HFFc6 (cell line): Measurements from ENCODE around the gene SERPINA10. TPM values are rescaled to one million over a fixed set of nuclear protein-coding genes. Genes with fewer than 3 reads are reported as not detected.

ENCODE experiments used
- DNase-seq: peaks from one replicate; pipeline ENCODE4 v3.0.0-alpha.2; 2018
- H3K27ac Mint-ChIP-seq: 2 replicates; pipeline ENCODE4 v1.8.0; 2020; ENCODE audit warnings: mild to moderate bottlenecking, mixed read lengths
- H3K27me3 Mint-ChIP-seq: 2 replicates; pipeline ENCODE4 v1.8.0; 2021; ENCODE audit warnings: mild to moderate bottlenecking, moderate library complexity, mixed read lengths; ENCODE audit not compliant: insufficient read depth
- H3K36me3 Mint-ChIP-seq: 2 replicates; pipeline ENCODE4 v1.8.0; 2021; ENCODE audit warnings: low read depth, mixed read lengths
- H3K4me1 Mint-ChIP-seq: 2 replicates; pipeline ENCODE4 v1.8.0; 2020; ENCODE audit warnings: low read depth, mixed read lengths
- H3K4me3 Mint-ChIP-seq: 2 replicates; pipeline ENCODE4 v1.8.0; 2020; ENCODE audit warnings: mild to moderate bottlenecking, moderate library complexity, mixed read lengths
- H3K9me3 Mint-ChIP-seq: 2 replicates; pipeline ENCODE4 v1.8.0; 2020; ENCODE audit warnings: mild to moderate bottlenecking, mixed read lengths
- total RNA-seq, 6 experiments: library from RNA; stranded (reverse); fragmentation: NEBNext Ultra II Directional; extraction: Animal tissue kit (Norgen Biotek cat#: 25700); gene quantifications; 2 replicates in 1 of 6; 3 replicates in 5 of 6; pipeline ENCODE4 v1.2.3, GENCODE V29; 2021
- TF ChIP-seq, protein P1 (sequence below): fragments of 200-600 bp; sonication (generic); IDR thresholded peaks from 2 replicates; pipeline ENCODE4 v1.5.0; 2021; ENCODE audit warnings: antibody characterized with exemption, mild to moderate bottlenecking

SERPINA10 gene
- total RNA-seq, 6 experiments from 2014 or later: not detected

DNA sequence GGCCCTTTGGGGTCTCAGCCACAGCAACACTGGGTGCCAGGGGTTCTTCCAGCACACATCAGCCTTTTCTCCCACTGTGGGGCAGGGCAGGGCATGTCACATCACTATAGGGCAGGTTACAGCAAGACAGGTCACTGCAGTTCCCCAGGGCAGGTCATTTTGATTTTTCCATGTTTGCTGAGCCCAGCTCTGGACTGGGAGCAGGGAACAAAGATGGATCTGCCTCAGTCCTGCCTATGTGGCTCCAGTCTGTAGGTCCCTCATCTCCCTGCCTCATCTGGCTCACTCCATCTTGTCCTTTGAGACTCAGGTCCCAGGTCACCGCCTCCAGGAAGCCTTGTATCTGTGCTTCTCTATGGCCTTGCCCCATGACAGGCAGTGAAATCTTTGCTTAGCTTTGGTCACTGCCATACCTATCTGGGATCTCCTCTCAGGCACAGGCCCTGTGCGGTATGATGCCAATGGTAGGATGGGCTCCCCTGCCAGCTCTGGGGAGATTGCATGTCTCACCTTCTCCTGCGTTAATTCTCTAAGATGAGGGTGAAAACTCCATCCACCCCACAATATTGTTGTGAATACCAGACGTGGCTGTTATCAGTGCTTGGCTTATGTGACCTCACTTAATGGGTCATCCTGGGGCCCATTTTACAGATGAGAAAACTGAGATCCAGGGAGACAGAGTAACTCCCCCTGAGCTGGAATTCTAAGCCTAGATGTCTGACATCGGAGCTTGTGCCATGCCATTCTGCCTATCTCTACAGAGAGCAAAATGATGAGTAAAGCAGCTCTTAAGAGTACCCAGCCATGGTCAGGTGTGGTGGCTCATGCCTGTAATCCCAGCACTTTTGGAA lies 28.6 kb upstream of the SERPINA10 start:
- no peak overlapping the region for H3K27ac Mint-ChIP-seq
- H3K4me1 Mint-ChIP-seq: no peaks in the 10 kb centered on the region
- H3K36me3 Mint-ChIP-seq: no peaks in the 10 kb centered on the region
- TF ChIP-seq, protein P1, sequence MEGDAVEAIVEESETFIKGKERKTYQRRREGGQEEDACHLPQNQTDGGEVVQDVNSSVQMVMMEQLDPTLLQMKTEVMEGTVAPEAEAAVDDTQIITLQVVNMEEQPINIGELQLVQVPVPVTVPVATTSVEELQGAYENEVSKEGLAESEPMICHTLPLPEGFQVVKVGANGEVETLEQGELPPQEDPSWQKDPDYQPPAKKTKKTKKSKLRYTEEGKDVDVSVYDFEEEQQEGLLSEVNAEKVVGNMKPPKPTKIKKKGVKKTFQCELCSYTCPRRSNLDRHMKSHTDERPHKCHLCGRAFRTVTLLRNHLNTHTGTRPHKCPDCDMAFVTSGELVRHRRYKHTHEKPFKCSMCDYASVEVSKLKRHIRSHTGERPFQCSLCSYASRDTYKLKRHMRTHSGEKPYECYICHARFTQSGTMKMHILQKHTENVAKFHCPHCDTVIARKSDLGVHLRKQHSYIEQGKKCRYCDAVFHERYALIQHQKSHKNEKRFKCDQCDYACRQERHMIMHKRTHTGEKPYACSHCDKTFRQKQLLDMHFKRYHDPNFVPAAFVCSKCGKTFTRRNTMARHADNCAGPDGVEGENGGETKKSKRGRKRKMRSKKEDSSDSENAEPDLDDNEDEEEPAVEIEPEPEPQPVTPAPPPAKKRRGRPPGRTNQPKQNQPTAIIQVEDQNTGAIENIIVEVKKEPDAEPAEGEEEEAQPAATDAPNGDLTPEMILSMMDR: no peak
- DNase-seq: no peak
- peaks cover 2% of the 10 kb centered on the region for H3K9me3 Mint-ChIP-seq
- H3K4me3 Mint-ChIP-seq: no peak overlapping the region
- peaks cover 6% of the 10 kb centered on the region for H3K27me3 Mint-ChIP-seq

DNA sequence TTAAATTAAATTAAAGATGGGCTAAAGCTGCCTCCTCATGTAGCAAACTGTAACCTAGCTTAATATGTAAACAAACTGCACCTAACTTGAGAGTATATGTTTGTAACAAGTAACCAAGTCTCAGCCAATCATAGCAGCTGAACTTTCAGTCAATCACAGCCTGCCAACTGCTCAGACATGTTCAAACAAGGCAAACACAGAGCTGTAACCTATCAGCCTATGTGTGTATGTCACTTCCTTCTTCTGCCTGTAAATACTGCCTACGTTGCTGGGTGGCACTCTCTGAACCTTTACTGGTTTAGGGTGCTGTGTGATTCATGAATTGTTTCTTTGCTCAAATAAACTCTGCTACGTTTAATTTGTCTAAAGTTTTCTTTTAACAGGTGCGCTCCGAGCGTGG lies 27.2 kb upstream of the SERPINA10 start:
- no peaks in the 10 kb centered on the region for H3K4me1 Mint-ChIP-seq
- TF ChIP-seq, protein P1: no peak
- peaks cover 6% of the 10 kb centered on the region for H3K27me3 Mint-ChIP-seq
- H3K36me3 Mint-ChIP-seq: no peaks in the 10 kb centered on the region
- no peak for DNase-seq
- no peak overlapping the region for H3K27ac Mint-ChIP-seq
- peaks cover 3% of the 10 kb centered on the region; the same call in 1 of the 2 replicates for H3K9me3 Mint-ChIP-seq
- no peak overlapping the region for H3K4me3 Mint-ChIP-seq

DNA sequence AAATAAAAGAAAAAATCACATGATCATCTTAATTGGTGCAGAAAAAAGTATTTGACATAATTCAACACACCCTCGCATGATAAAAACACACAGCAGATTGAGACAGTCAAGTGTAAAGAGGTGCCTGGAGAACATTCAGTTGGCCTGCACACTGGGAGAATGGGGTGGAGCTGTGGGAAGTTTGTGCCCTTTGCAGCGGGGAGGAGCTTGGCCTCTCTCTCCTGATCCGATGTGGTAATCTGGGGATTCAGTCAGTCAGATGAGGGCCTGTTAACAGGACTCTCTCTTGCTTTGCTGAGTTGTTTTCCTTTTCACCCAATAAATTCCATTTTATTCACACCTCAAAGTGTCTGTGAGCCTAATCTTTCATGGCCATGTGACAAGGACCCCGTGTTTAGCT lies 24.2 kb upstream of the SERPINA10 start:
- H3K4me3 Mint-ChIP-seq: no peak overlapping the region
- no peaks in the 10 kb centered on the region for H3K36me3 Mint-ChIP-seq
- H3K27me3 Mint-ChIP-seq: peaks cover 6% of the 10 kb centered on the region
- H3K9me3 Mint-ChIP-seq: peaks cover 18% of the 10 kb centered on the region
- no peaks in the 10 kb centered on the region for H3K4me1 Mint-ChIP-seq
- H3K27ac Mint-ChIP-seq: no peak overlapping the region
- DNase-seq: no peak
- TF ChIP-seq, protein P1: no peak

DNA sequence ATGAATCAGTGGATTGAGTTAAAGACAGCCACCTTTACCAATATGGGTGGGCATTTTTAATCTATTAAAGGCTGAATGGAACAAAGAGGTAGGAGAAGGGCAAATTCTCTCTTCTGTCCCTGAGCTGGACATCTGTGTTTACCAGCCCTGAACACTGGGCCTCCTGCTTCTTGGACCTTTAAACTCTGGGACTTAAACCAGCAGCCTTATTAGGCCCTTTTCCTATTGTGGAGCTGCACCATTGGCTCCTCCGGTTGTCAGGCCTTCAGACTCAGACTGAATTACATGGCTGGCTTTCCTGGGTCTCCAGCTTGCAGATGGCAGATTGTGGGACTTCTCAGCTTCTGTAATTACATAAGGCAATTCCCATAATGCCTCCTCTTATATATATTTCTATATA lies 23.6 kb upstream of the SERPINA10 start:
- no peak for DNase-seq
- Mint-ChIP-seq H3K4me3 (no peak overlapping the region), H3K36me3 (no peaks in the 10 kb centered on the region), H3K27ac (no peak overlapping the region), H3K27me3 (peaks cover 6% of the 10 kb centered on the region), H3K9me3 (peaks cover 18% of the 10 kb centered on the region), H3K4me1 (no peaks in the 10 kb centered on the region)
- TF ChIP-seq, protein P1: no peak

DNA sequence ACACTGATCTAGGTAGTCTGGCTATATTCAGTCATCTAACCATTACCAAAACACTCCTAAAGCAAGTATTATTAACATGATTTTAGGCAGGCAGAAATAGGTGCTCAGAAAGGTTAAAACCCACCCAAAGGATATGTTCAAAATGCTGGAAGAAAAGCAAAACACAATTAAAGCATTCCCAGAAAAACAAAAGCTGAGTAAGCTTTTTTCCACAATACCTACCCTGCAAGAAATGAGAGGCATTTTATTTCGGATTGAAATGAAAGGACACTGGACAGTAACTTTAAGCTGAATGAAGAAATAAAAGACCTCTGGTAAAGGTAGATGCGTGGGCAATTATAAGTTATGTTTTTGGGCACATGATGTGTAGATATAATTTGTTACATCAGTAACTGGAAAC lies 21.8 kb upstream of the SERPINA10 start:
- no peak for DNase-seq
- TF ChIP-seq, protein P1: no peak
- H3K27ac Mint-ChIP-seq: no peak overlapping the region
- no peaks in the 10 kb centered on the region for H3K4me1 Mint-ChIP-seq
- no peak overlapping the region for H3K4me3 Mint-ChIP-seq
- peaks cover 3% of the 10 kb centered on the region; the same call in 1 of the 2 replicates for H3K27me3 Mint-ChIP-seq
- peaks cover 24% of the 10 kb centered on the region for H3K9me3 Mint-ChIP-seq
- no peaks in the 10 kb centered on the region for H3K36me3 Mint-ChIP-seq
